Adrenal gland (tissue), 5 donors: ENCODE measurements around the gene KYNU.

ENCODE experiments used
- POLR2A ChIP-seq, 2 donors: fragments of 450-650 bp; IDR thresholded peaks; one replicate each; pipeline ENCODE4 v1.6.1; 2017; ENCODE audit warnings: antibody characterized with exemption in 2 of 2, mild to moderate bottlenecking in 2 of 2, moderate library complexity in 1 of 2
- TF ChIP-seq, protein P1 (sequence below), 6 experiments: fragments of 450-650 bp in 4 of 6; fragments of 200-600 bp in 2 of 6; sonication (generic) in 1 of 6; IDR thresholded peaks; 1 replicate in 5 of 6; 2 replicates in 1 of 6; pipeline versions ENCODE4 v1.5.1 to v1.8.0; 2016 to 2021; ENCODE audit warnings: antibody characterized with exemption in 6 of 6, mild to moderate bottlenecking in 2 of 6, moderate library complexity in 1 of 6
- donor health status: DM: no; HTN: no; CAD: no.

DNA sequence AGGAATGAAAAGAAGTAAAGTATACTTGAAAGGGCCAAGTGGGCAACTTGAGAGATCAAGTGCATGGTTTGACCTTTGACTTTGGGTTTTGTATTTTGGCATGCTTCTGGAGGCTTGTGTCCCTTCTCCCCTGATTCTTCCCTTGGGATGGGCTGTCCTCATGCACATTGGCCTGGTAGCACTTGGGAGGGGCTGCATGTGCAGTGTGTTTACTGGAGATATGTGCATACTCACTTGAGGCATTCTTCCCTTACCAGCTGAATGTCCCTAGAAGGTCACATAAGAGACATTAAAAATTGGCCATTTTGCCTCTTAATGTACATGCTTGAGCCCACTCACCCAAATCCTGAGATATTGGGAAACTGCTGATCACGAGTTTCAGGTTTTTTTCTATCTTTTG is 65.2 kb downstream of the KYNU start:
- TF ChIP-seq, protein P1, sequence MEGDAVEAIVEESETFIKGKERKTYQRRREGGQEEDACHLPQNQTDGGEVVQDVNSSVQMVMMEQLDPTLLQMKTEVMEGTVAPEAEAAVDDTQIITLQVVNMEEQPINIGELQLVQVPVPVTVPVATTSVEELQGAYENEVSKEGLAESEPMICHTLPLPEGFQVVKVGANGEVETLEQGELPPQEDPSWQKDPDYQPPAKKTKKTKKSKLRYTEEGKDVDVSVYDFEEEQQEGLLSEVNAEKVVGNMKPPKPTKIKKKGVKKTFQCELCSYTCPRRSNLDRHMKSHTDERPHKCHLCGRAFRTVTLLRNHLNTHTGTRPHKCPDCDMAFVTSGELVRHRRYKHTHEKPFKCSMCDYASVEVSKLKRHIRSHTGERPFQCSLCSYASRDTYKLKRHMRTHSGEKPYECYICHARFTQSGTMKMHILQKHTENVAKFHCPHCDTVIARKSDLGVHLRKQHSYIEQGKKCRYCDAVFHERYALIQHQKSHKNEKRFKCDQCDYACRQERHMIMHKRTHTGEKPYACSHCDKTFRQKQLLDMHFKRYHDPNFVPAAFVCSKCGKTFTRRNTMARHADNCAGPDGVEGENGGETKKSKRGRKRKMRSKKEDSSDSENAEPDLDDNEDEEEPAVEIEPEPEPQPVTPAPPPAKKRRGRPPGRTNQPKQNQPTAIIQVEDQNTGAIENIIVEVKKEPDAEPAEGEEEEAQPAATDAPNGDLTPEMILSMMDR (IDR thresholded peaks at IDR 0.05): no peak
- TF ChIP-seq POLR2A (IDR thresholded peaks at IDR 0.05): no peak
